Osteoblast (primary cell): ENCODE data around the gene SNRNP48. TPM values are rescaled to one million over a fixed set of nuclear protein-coding genes. Genes with fewer than 3 reads are reported as not detected.

ENCODE experiments used
- DNase-seq: peaks from one replicate; pipeline ENCODE4 v3.0.0; 2011; ENCODE audit warnings: low spot score, mixed read lengths; ENCODE audit not compliant: insufficient read length; ENCODE audit errors: missing footprints
- H2AFZ ChIP-seq: 2 replicates; pipeline ENCODE4 v1.6.0; 2011; ENCODE audit warnings: mild to moderate bottlenecking, low read length
- H3K27ac ChIP-seq: 2 replicates; pipeline ENCODE4 v1.5.1; 2011; ENCODE audit warnings: mild to moderate bottlenecking, low read depth, low read length, moderate library complexity
- H3K27me3 ChIP-seq: 2 replicates; pipeline ENCODE4 v1.6.0; 2012; ENCODE audit warnings: mild to moderate bottlenecking, control low read depth, inconsistent platforms, low read length, moderate library complexity; ENCODE audit not compliant: insufficient read depth
- H3K36me3 ChIP-seq: 2 replicates; pipeline ENCODE4 v1.5.1; 2011; ENCODE audit warnings: mild to moderate bottlenecking, low read length, control low read depth, moderate library complexity; ENCODE audit not compliant: insufficient read depth
- H3K4me1 ChIP-seq: 2 replicates; pipeline ENCODE4 v1.5.1; 2011; ENCODE audit warnings: mild to moderate bottlenecking, low read length, control low read depth, moderate library complexity; ENCODE audit not compliant: insufficient read depth
- H3K4me2 ChIP-seq: 2 replicates; pipeline ENCODE4 v1.6.0; 2011; ENCODE audit warnings: mild to moderate bottlenecking, low read length; ENCODE audit not compliant: insufficient read depth
- H3K4me3 ChIP-seq: fragments of 200-600 bp; sonication (generic); 3 replicates; pipeline ENCODE4 v1.5.1; 2012; ENCODE audit warnings: mild to moderate bottlenecking, low read length, inconsistent platforms; ENCODE audit not compliant: insufficient read depth
- H3K79me2 ChIP-seq: 2 replicates; pipeline ENCODE4 v1.6.0; 2012; ENCODE audit warnings: mild to moderate bottlenecking, low read length, control low read depth, inconsistent platforms; ENCODE audit not compliant: insufficient read depth
- H3K9me3 ChIP-seq: 2 replicates; pipeline ENCODE4 v1.5.1; 2011; ENCODE audit warnings: low read depth, low read length, control low read depth
- H4K20me1 ChIP-seq: 2 replicates; pipeline ENCODE4 v1.6.0; 2012; ENCODE audit warnings: mild to moderate bottlenecking, low read length, control low read depth; ENCODE audit not compliant: insufficient read depth
- total RNA-seq: library from RNA; depleted of rRNA; stranded (reverse); fragments of >200 nt; gene quantifications from 2 replicates; pipeline ENCODE4 v1.2.3, GENCODE V29; 2012
- TF ChIP-seq, protein P1 (sequence below): IDR thresholded peaks from 2 replicates; pipeline ENCODE4 v1.5.1; 2011; ENCODE audit warnings: mild to moderate bottlenecking, low read depth, low read length, moderate library complexity; ENCODE audit errors: extremely low read depth

The SNRNP48 gene
- total RNA-seq, 1 donor = 15.9 TPM

DNA sequence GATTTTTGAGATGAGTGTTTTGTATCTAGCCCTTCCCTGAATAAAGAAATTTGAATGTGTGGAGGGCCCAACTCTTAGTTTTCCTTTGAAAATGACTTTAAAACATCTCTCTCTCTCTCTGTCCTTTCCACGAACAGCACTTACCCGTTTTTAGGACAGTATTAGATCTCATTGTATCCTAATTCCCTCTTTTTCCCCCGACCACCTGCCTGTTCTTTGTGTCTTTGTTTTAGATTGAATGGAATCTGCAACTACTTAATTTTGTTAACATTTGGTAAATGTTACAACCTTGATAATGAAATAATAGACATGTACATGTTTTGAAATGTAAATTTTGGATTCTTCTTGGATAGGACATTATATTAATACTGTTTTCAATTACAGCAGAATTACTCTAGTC lies 45.4 kb upstream of the SNRNP48 start:
- Histone ChIP-seq H3K4me2 (peak overlapping the region; percentile 83), H3K36me3 (no peaks in the 10 kb centered on the region), H3K9me3 (no peaks in the 10 kb centered on the region), H3K27me3 (no peaks in the 10 kb centered on the region), H2AFZ (no peak overlapping the region), H3K4me3 (no peak overlapping the region), H3K27ac (no peak overlapping the region), H3K79me2 (peaks cover 59% of the 10 kb centered on the region), H4K20me1 (peaks cover 5% of the 10 kb centered on the region), H3K4me1 (peaks cover 15% of the 10 kb centered on the region)
- DNase-seq = peak; percentile 74
- TF ChIP-seq, protein P1, sequence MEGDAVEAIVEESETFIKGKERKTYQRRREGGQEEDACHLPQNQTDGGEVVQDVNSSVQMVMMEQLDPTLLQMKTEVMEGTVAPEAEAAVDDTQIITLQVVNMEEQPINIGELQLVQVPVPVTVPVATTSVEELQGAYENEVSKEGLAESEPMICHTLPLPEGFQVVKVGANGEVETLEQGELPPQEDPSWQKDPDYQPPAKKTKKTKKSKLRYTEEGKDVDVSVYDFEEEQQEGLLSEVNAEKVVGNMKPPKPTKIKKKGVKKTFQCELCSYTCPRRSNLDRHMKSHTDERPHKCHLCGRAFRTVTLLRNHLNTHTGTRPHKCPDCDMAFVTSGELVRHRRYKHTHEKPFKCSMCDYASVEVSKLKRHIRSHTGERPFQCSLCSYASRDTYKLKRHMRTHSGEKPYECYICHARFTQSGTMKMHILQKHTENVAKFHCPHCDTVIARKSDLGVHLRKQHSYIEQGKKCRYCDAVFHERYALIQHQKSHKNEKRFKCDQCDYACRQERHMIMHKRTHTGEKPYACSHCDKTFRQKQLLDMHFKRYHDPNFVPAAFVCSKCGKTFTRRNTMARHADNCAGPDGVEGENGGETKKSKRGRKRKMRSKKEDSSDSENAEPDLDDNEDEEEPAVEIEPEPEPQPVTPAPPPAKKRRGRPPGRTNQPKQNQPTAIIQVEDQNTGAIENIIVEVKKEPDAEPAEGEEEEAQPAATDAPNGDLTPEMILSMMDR = no peak

DNA sequence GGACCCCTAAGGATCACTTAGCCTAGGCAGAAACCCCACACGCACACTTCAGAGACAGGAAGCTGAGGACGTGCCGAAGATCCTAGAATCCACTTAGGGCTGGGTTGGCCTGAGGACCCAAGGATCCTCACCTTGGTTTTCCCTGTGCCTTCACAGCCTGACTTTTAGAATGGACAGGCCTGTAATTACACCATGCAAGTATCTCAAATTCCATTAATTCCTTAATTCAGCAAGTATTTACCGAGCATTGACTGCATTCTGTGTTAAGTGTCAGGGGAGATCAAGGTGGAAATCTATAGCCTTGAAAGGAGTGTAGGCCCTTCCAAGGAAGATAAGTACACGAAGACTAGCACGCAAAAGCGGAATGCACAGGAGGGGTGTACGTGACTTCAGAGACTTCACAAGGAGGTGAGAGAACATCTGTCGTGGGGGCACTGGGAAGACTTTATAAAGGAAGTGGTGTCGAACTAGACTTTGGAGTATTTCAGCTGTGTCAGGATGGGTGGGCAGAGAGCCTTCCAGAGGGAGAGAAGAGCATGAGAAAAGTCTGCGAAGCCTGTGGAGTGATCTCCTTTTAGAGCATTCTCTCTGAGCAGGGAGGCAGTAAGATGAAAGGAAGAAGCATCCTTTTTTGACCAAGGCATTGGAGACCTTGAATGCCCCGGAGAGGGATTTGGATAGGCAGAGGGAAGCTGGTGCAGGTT lies 44.5 kb upstream of the SNRNP48 start:
- Histone ChIP-seq H3K27me3 (no peaks in the 10 kb centered on the region), H2AFZ (no peak overlapping the region), H3K4me1 (peaks cover 13% of the 10 kb centered on the region), H4K20me1 (peaks cover 5% of the 10 kb centered on the region), H3K4me2 (no peak overlapping the region), H3K79me2 (peaks cover 59% of the 10 kb centered on the region), H3K9me3 (no peaks in the 10 kb centered on the region), H3K4me3 (no peak overlapping the region), H3K27ac (no peak overlapping the region), H3K36me3 (no peaks in the 10 kb centered on the region)
- DNase-seq = no peak
- TF ChIP-seq, protein P1 = no peak

DNA sequence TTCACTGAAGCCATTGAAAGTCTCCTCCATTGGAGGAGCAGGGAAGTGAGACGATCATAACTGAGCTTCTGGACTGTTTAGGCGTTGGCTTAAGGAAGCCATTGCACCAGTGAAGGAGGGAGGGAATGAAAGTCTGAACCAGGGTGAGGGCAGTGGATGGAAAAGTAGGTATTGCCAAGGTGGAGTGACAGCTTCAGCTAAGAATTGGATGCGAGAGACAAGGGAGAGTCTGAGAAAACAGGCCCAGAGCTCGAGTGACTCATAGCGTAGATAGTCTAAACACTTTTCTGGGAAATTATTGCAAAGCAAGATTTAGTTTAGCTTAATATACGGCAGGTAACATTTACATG lies 44.0 kb upstream of the SNRNP48 start:
- peaks cover 7% of the 10 kb centered on the region for H3K4me1 ChIP-seq
- H3K4me2 ChIP-seq = no peak overlapping the region
- TF ChIP-seq, protein P1 = no peak
- H3K27ac ChIP-seq = no peak overlapping the region
- H3K79me2 ChIP-seq = peaks cover 59% of the 10 kb centered on the region
- H3K27me3 ChIP-seq = no peaks in the 10 kb centered on the region
- H4K20me1 ChIP-seq = peaks cover 5% of the 10 kb centered on the region
- H3K36me3 ChIP-seq = no peaks in the 10 kb centered on the region
- H3K9me3 ChIP-seq = no peaks in the 10 kb centered on the region
- no peak overlapping the region for H2AFZ ChIP-seq
- H3K4me3 ChIP-seq = no peak overlapping the region
- peak; percentile 78 for DNase-seq

DNA sequence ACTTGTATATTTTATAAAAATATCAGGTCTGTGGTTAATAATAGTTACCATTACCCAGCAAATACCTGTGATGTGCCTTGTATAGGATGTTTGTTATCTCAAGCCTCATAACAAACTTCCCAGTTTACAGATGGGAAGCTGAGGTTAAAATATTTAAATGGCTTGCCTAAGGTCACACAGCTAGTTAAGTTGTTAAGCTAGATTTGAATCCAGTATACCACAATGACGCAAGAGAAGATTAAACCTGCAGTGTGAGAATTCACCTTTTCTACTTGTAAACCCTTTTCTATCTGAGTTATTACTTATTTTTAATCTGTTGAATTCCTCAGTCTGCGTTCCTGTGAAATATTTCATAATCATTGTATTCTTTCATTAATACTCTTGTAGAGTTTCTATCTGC lies 43.6 kb upstream of the SNRNP48 start:
- Histone ChIP-seq H2AFZ (no peak overlapping the region), H3K79me2 (peaks cover 59% of the 10 kb centered on the region), H4K20me1 (peaks cover 5% of the 10 kb centered on the region), H3K9me3 (no peaks in the 10 kb centered on the region), H3K4me1 (peaks cover 7% of the 10 kb centered on the region), H3K27me3 (no peaks in the 10 kb centered on the region), H3K27ac (no peak overlapping the region), H3K4me3 (no peak overlapping the region), H3K4me2 (no peak overlapping the region), H3K36me3 (no peaks in the 10 kb centered on the region)
- DNase-seq = no peak
- TF ChIP-seq, protein P1 = no peak
